Activated B cell treated with CpG ODN at 0.5 μM for 24 hours (primary cell): ENCODE measurements around the gene PPP2R5E. TPM values are rescaled to one million over a fixed set of nuclear protein-coding genes. Genes with fewer than 3 reads are reported as not detected.

Experiments used
- ATAC-seq: fragments of 200-7000 bp; cut with Tn5 transposase; one replicate; pipeline ENCODE4 v1.10.0; 2021; ENCODE audit warnings: low read depth, mild to moderate bottlenecking, moderate library complexity
- CTCF ChIA-PET: fragments of 350-600 bp; sonication (Branson Sonifier 250); formaldehyde crosslinking; loops from one replicate; lab custom pipeline; 2021; ENCODE audit warnings: antibody characterized with exemption; lab: Charles Lee
- POLR2A ChIA-PET: fragments of 350-600 bp; sonication (Branson Sonifier 250); formaldehyde crosslinking; loops from one replicate; lab custom pipeline; 2021; ENCODE audit warnings: antibody characterized with exemption; lab: Charles Lee
- DNase-seq: peaks from one replicate; pipeline ENCODE4 v3.0.0; 2022
- H3K27ac Mint-ChIP-seq: one replicate; pipeline ENCODE4 v1.8.0; 2020; ENCODE audit warnings: mixed read lengths
- H3K27me3 Mint-ChIP-seq: one replicate; pipeline ENCODE4 v1.8.0; 2021; ENCODE audit warnings: mixed read lengths
- H3K36me3 Mint-ChIP-seq: one replicate; pipeline ENCODE4 v1.8.0; 2021; ENCODE audit warnings: low read depth, mixed read lengths
- H3K4me1 Mint-ChIP-seq: one replicate; pipeline ENCODE4 v1.8.0; 2021; ENCODE audit warnings: mixed read lengths
- H3K4me3 Mint-ChIP-seq: one replicate; pipeline ENCODE4 v1.8.0; 2020; ENCODE audit warnings: mild to moderate bottlenecking, mixed read lengths
- H3K9me3 Mint-ChIP-seq: one replicate; pipeline ENCODE4 v1.8.0; 2020; ENCODE audit warnings: mixed read lengths
- CTCF ChIP-seq: fragments of 200-600 bp; IDR thresholded peaks from one replicate; pipeline ENCODE4 v1.8.0; 2022; ENCODE audit warnings: antibody characterized with exemption, mild to moderate bottlenecking
- intact Hi-C: fragments of 100-400 bp; cut with micrococcal nuclease; formaldehyde crosslinking; loops from one replicate; pipeline ENCODE4 v1.15.1; 2024
- total RNA-seq: library from RNA; stranded (reverse); gene quantifications from 2 replicates; pipeline ENCODE4 v1.2.3, GENCODE V29; 2022

Gene PPP2R5E
- total RNA-seq, 1 donor from 2014 or later: 44.8 TPM

GRCh38 chr14:63371033-63371432 lies 172.1 kb downstream of the PPP2R5E start:
- Mint-ChIP-seq H3K27me3 (no peaks in the 10 kb centered on the region), H3K4me3 (no peak overlapping the region), H3K27ac (no peak overlapping the region), H3K4me1 (no peaks in the 10 kb centered on the region), H3K36me3 (peaks cover 43% of the 10 kb centered on the region), H3K9me3 (peaks cover 11% of the 10 kb centered on the region)
- intact Hi-C loops: no loop called here
- ChIA-PET CTCF (no interaction called here), POLR2A (no interaction called here)
- DNase-seq (no peak), ATAC-seq (no peak)
- no peak for TF ChIP-seq CTCF

DNA sequence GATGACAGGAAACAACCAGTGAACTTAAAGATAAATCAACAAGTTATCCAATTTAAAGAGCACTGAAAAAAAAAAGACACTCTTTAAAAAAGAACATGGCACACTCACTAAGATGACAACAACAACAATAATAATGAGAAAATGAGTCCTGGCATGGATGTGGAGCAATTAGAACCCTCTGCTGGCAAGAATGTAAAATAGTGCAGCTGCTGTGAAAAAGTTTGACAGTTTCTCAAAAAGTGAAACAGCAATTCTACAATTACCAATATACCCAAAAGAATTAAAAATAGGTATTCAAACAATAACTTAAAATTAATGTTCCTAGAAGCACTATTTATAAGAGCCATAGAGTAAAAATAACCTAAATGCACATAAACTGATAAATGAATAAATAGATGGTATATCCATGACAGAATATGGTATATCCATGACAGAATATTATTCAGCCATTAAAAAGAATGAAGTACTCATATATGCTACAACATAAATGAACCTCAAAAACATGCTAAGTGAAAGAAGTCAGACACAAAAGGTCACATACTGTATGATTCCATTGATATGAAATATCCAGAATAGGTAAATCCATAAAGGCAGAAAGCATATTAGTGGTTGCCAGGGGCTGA lies 175.3 kb downstream of the PPP2R5E start:
- no peak for TF ChIP-seq CTCF
- Mint-ChIP-seq H3K27ac (no peak overlapping the region), H3K27me3 (no peaks in the 10 kb centered on the region), H3K4me3 (no peak overlapping the region), H3K9me3 (peaks cover 24% of the 10 kb centered on the region), H3K4me1 (no peaks in the 10 kb centered on the region), H3K36me3 (peaks cover 19% of the 10 kb centered on the region)
- no peak for ATAC-seq
- ChIA-PET CTCF (no interaction called here), POLR2A (no interaction called here)
- intact Hi-C loops: no loop called here
- no peak for DNase-seq

DNA sequence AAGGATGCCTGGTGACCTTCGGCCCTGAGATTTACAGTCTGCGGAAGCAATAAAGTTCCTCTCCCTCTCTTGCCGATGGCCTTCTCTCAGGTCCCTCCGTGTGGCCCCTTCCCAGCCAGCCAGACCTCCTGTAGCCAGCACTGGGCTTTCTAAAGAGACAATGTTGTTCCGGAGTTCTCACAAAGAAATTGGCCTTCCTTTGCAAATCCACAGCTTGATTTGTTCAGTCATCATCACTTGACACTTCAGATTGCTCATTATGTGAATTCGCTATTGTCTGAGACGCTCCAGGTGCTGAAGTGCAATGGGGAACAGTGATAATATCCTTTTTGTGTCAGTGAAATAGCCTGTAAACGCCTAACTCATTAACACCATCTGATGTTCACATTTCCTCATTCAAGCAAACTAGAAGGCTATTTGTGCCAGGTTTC lies 180.8 kb downstream of the PPP2R5E start:
- H3K27ac Mint-ChIP-seq: no peak overlapping the region
- CTCF ChIA-PET: no interaction called here
- no peaks in the 10 kb centered on the region for H3K36me3 Mint-ChIP-seq

DNA sequence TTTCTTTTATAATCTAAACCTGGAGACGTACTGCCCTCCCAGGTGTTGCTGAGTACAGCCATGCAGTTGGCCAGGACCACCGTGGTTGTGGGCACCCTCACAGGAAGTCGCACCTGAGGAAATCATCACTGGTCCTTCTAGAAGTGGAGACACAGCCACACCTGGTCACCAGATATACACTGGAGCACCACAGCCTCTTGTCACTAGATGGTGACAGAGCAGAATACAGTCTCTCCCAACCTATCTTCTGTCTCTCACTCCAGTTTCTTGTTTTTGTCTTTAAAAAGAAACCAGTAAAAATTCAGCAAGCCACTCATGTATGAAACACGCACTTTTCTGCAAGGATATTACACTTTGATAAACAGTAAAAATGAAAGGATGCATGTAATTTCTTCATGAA lies 181.4 kb downstream of the PPP2R5E start:
- POLR2A ChIA-PET: no interaction called here
- no peaks in the 10 kb centered on the region for H3K4me1 Mint-ChIP-seq
- H3K27ac Mint-ChIP-seq: no peak overlapping the region
- ATAC-seq (no peak), DNase-seq (no peak)
- intact Hi-C loops: no loop called here
- CTCF ChIA-PET: no interaction called here
- peaks cover 13% of the 10 kb centered on the region for H3K9me3 Mint-ChIP-seq
- no peaks in the 10 kb centered on the region for H3K36me3 Mint-ChIP-seq
- H3K27me3 Mint-ChIP-seq: peaks cover under 1% of the 10 kb centered on the region
- no peak for TF ChIP-seq CTCF
- H3K4me3 Mint-ChIP-seq: no peak overlapping the region

More for the DNA sequence above, 180.8 kb downstream of the PPP2R5E start:
- ATAC-seq (no peak), DNase-seq (no peak)
- POLR2A ChIA-PET: no interaction called here
- intact Hi-C loops: no loop called here
- H3K4me3 Mint-ChIP-seq: no peak overlapping the region
- no peaks in the 10 kb centered on the region for H3K27me3 Mint-ChIP-seq
- TF ChIP-seq CTCF: no peak
- no peaks in the 10 kb centered on the region for H3K4me1 Mint-ChIP-seq
- H3K9me3 Mint-ChIP-seq: peaks cover 13% of the 10 kb centered on the region

- DNase-seq (no peak), ATAC-seq (no peak)
- Mint-ChIP-seq H3K4me1 (no peaks in the 10 kb centered on the region), H3K4me3 (no peak overlapping the region), H3K9me3 (peaks cover 1% of the 10 kb centered on the region), H3K36me3 (no peaks in the 10 kb centered on the region), H3K27me3 (peaks cover 9% of the 10 kb centered on the region), H3K27ac (no peak overlapping the region)
- intact Hi-C loops: no loop called here
- CTCF ChIA-PET: no interaction called here
- no peak for TF ChIP-seq CTCF
- POLR2A ChIA-PET: no interaction called here
These were observed 185.3 kb downstream of the PPP2R5E start for GRCh38 chr14:63357841-63358240.
